Measurements from ENCODE around the gene LMBR1.

The LMBR1 gene

DNA sequence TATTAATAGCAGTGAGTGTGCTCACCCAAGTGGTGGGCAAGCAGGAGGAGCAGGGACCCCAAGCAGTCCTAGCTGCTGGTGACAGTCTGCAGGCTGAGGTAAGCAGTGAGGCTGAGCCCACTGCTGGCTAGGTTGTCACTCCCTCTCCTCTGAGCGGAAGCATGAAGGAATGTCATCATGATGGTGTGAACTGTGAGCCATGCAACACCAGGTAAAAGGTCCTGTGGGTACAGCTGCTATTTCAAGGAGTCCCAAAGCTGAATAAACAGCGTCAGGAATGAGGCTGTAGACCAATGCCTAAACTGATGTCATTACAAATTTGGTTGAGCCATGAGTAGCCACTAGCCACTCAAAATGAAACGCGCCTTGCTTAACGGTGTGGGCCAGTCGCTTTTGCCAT, 126.3 kb downstream of the LMBR1 start:
- H3K4me3 ChIP-seq (ENCODE audit: low read length), result no peak overlapping the region
- TF ChIP-seq, protein P1, sequence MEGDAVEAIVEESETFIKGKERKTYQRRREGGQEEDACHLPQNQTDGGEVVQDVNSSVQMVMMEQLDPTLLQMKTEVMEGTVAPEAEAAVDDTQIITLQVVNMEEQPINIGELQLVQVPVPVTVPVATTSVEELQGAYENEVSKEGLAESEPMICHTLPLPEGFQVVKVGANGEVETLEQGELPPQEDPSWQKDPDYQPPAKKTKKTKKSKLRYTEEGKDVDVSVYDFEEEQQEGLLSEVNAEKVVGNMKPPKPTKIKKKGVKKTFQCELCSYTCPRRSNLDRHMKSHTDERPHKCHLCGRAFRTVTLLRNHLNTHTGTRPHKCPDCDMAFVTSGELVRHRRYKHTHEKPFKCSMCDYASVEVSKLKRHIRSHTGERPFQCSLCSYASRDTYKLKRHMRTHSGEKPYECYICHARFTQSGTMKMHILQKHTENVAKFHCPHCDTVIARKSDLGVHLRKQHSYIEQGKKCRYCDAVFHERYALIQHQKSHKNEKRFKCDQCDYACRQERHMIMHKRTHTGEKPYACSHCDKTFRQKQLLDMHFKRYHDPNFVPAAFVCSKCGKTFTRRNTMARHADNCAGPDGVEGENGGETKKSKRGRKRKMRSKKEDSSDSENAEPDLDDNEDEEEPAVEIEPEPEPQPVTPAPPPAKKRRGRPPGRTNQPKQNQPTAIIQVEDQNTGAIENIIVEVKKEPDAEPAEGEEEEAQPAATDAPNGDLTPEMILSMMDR (IDR thresholded peaks at IDR 0.05; ENCODE audit: low read depth, low read length, poor library complexity, severe bottlenecking), result no peak
- TF ChIP-seq EZH2phosphoT487 (IDR thresholded peaks at IDR 0.05; ENCODE audit: borderline replicate concordance, low read length), result no peak
- no peak overlapping the region for H3K27ac ChIP-seq (ENCODE audit: low read depth, low read length)
- no peaks in the 10 kb centered on the region for H3K9me2 ChIP-seq (replicated peaks; ENCODE audit: control insufficient read depth, low read length)
- no peak overlapping the region for H3K4me2 ChIP-seq (ENCODE audit: low read length)
- peaks cover 21% of the 10 kb centered on the region for H3K36me3 ChIP-seq (ENCODE audit: control insufficient read depth, low read length)
- no peaks in the 10 kb centered on the region for H3K9me3 ChIP-seq (ENCODE audit: control insufficient read depth, insufficient read depth, low read length)
- H4K20me1 ChIP-seq (ENCODE audit: control insufficient read depth, insufficient read depth, low read depth, low read length), result no peaks in the 10 kb centered on the region
- H3F3A ChIP-seq (ENCODE audit: control insufficient read depth, insufficient read depth), result peaks cover 2% of the 10 kb centered on the region; the same call in 1 of the 2 replicates
- H3K27me3 ChIP-seq (ENCODE audit: control insufficient read depth, low read length), result no peaks in the 10 kb centered on the region
- peaks cover 19% of the 10 kb centered on the region for H3K79me2 ChIP-seq (ENCODE audit: control insufficient read depth, low read length)
- H3K4me1 ChIP-seq (ENCODE audit: control insufficient read depth, low read length), result peaks cover 22% of the 10 kb centered on the region

DNA sequence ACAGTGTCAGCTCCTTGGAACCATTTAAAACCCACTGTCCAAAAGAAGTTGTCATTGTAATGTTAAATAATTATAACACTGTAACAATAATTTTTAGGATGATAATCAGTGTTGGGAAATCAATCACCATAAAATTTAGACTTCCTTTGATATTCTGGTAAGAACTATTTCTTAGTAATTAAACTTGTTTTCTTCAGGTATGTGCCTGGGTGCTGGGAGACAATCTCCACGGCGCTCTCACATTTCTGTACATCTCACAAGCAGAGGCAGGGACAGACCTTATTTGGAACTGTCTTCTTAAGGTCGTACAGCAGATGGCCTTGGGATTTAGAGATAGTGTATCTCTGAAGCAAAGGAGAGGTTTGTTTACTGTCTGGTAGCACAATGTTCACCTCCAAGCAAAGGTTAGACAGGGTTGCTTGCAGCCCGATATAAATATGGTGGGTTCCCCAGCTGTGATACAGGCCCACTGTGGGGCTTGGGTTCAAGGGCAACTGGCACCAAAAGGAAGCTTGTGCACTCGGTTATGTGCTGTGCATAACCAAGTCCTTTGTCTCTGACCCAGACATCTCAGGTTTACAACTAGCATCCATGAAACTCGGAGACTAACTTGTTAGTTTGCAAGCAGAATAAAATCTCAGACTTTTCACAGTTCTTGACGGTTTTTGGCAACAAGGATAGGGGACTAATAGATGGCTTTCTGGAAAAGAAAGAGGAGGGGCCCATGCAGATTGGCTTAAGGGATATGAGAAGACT, 126.9 kb downstream of the LMBR1 start:
- Histone ChIP-seq H3K4me2 (ENCODE audit: low read length) (no peak overlapping the region), H3K27ac (ENCODE audit: low read depth, low read length) (no peak overlapping the region), H3K36me3 (ENCODE audit: control insufficient read depth, low read length) (peaks cover 26% of the 10 kb centered on the region), H3F3A (ENCODE audit: control insufficient read depth, insufficient read depth) (peaks cover 2% of the 10 kb centered on the region; the same call in 1 of the 2 replicates), H3K9me2 (replicated peaks; ENCODE audit: control insufficient read depth, low read length) (no peaks in the 10 kb centered on the region), H3K4me1 (ENCODE audit: control insufficient read depth, low read length) (peaks cover 22% of the 10 kb centered on the region), H3K79me2 (ENCODE audit: control insufficient read depth, low read length) (peaks cover 16% of the 10 kb centered on the region), H3K27me3 (ENCODE audit: control insufficient read depth, low read length) (no peaks in the 10 kb centered on the region), H3K9me3 (ENCODE audit: control insufficient read depth, insufficient read depth, low read length) (no peaks in the 10 kb centered on the region), H3K4me3 (ENCODE audit: low read length) (no peak overlapping the region), H4K20me1 (ENCODE audit: control insufficient read depth, insufficient read depth, low read depth, low read length) (no peaks in the 10 kb centered on the region)
- TF ChIP-seq, protein P1 (IDR thresholded peaks at IDR 0.05; ENCODE audit: low read depth, low read length, poor library complexity, severe bottlenecking), result no peak
- TF ChIP-seq EZH2phosphoT487 (IDR thresholded peaks at IDR 0.05; ENCODE audit: borderline replicate concordance, low read length), result no peak

DNA sequence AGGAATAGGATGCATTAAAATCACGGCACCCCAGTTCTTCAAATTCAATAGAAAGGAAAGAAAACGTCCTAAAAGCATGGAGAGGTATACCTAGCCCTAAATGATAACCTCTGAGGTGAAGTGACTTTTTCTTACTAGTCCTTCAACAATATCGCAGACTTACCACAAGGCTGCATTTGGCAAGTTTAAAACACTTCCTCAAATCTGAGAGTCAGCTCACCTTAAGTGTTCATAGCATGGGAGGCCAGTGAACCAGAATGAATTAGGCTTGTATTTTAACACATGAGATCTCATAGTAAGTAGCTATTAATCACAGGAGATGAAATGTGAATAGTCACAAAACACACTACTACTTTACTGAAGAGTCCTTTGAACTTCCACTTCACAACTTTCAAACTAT, 128.2 kb downstream of the LMBR1 start:
- peaks cover 14% of the 10 kb centered on the region for H3K79me2 ChIP-seq (ENCODE audit: control insufficient read depth, low read length)
- H3K9me3 ChIP-seq (ENCODE audit: control insufficient read depth, insufficient read depth, low read length), result peaks cover 9% of the 10 kb centered on the region; the same call in 1 of the 2 replicates
- peaks cover 22% of the 10 kb centered on the region for H3K4me1 ChIP-seq (ENCODE audit: control insufficient read depth, low read length)
- no peak overlapping the region for H3K4me2 ChIP-seq (ENCODE audit: low read length)
- no peak overlapping the region for H3K27ac ChIP-seq (ENCODE audit: low read depth, low read length)
- H3K4me3 ChIP-seq (ENCODE audit: low read length), result no peak overlapping the region
- peaks cover 37% of the 10 kb centered on the region for H3K36me3 ChIP-seq (ENCODE audit: control insufficient read depth, low read length)
- H3K9me2 ChIP-seq (replicated peaks; ENCODE audit: control insufficient read depth, low read length), result no peaks in the 10 kb centered on the region
- no peak for TF ChIP-seq EZH2phosphoT487 (IDR thresholded peaks at IDR 0.05; ENCODE audit: borderline replicate concordance, low read length)
- TF ChIP-seq, protein P1 (IDR thresholded peaks at IDR 0.05; ENCODE audit: low read depth, low read length, poor library complexity, severe bottlenecking), result no peak
- peaks cover 2% of the 10 kb centered on the region; the same call in 1 of the 2 replicates for H3F3A ChIP-seq (ENCODE audit: control insufficient read depth, insufficient read depth)
- no peaks in the 10 kb centered on the region for H4K20me1 ChIP-seq (ENCODE audit: control insufficient read depth, insufficient read depth, low read depth, low read length)
- no peaks in the 10 kb centered on the region for H3K27me3 ChIP-seq (ENCODE audit: control insufficient read depth, low read length)

Data from DOHH2 (cell line).